ENCODE data around the gene NKX2-2.

GRCh38 chr20:21523281-21523868 lies 9.5 kb upstream of the NKX2-2 start:
- TF ChIP-seq CTCF (conservative IDR thresholded peaks at IDR 0.05; ENCODE audit: low read depth, low read length) (no peak), SMC3 (IDR thresholded peaks at IDR 0.05; ENCODE audit: low read depth, low read length) (no peak), POLR2A (IDR thresholded peaks at IDR 0.05; ENCODE audit: low read depth, low read length) (no peak), MAFK (IDR thresholded peaks at IDR 0.05; ENCODE audit: low read depth, low read length) (no peak), FOS (IDR thresholded peaks at IDR 0.05; ENCODE audit: low read depth, low read length) (no peak), BHLHE40 (IDR thresholded peaks at IDR 0.05; ENCODE audit: low read depth, low read length) (no peak), CEBPB (IDR thresholded peaks at IDR 0.05; ENCODE audit: low read depth, low read length) (no peak), RAD21 (IDR thresholded peaks at IDR 0.05; ENCODE audit: low read length) (no peak), RFX5 (IDR thresholded peaks at IDR 0.05; ENCODE audit: low read depth, low read length) (no peak), RCOR1 (IDR thresholded peaks at IDR 0.05; ENCODE audit: insufficient replicate concordance, low read length) (no peak), MAZ (IDR thresholded peaks at IDR 0.05; ENCODE audit: borderline replicate concordance, low read depth, low read length) (no peak)
- TF ChIP-seq, protein P1, sequence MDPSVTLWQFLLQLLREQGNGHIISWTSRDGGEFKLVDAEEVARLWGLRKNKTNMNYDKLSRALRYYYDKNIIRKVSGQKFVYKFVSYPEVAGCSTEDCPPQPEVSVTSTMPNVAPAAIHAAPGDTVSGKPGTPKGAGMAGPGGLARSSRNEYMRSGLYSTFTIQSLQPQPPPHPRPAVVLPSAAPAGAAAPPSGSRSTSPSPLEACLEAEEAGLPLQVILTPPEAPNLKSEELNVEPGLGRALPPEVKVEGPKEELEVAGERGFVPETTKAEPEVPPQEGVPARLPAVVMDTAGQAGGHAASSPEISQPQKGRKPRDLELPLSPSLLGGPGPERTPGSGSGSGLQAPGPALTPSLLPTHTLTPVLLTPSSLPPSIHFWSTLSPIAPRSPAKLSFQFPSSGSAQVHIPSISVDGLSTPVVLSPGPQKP (IDR thresholded peaks at IDR 0.05; ENCODE audit: borderline replicate concordance, low read depth, low read length), result no peak
- TF ChIP-seq, protein P2, sequence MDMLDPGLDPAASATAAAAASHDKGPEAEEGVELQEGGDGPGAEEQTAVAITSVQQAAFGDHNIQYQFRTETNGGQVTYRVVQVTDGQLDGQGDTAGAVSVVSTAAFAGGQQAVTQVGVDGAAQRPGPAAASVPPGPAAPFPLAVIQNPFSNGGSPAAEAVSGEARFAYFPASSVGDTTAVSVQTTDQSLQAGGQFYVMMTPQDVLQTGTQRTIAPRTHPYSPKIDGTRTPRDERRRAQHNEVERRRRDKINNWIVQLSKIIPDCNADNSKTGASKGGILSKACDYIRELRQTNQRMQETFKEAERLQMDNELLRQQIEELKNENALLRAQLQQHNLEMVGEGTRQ (IDR thresholded peaks at IDR 0.05; ENCODE audit: low read depth, low read length), result no peak
